GM19395 (cell line): ENCODE results near the gene FIBP.
"Not testable (repeated sequence)": the region's sequence is repeated elsewhere in the genome, so short reads cannot be mapped to it uniquely, and the experiment has no call there.

ENCODE experiments used
- ATAC-seq: cut with Tn5 transposase; IDR thresholded peaks from one replicate; pipeline ENCODE4 v1.9.1; 2021; ENCODE audit warnings: mild to moderate bottlenecking, moderate library complexity; ENCODE audit not compliant: unreplicated experiment

The FIBP gene

GRCh38 chr11:65849366-65849765 lies 38.9 kb downstream of the FIBP start:
- ATAC-seq = no peak

GRCh38 chr11:65848693-65849092 lies 39.6 kb downstream of the FIBP start:
- not testable (repeated sequence) for ATAC-seq

- ATAC-seq = no peak
Measured at GRCh38 chr11:65847746-65848145, 40.5 kb downstream of the FIBP start.

- ATAC-seq = no peak
Measured at GRCh38 chr11:65844231-65844872, 43.9 kb downstream of the FIBP start.

GRCh38 chr11:65843811-65844210 lies 44.5 kb downstream of the FIBP start:
- no peak for ATAC-seq

GRCh38 chr11:65842144-65842543 lies 46.1 kb downstream of the FIBP start:
- ATAC-seq = no peak

GRCh38 chr11:65834202-65834601 lies 54.1 kb downstream of the FIBP start:
- ATAC-seq = no peak
